Measurements from ENCODE around the gene IL10.

The IL10 gene

GRCh38 chr1:206732992-206733391 lies 39.3 kb downstream of the IL10 start:
- DNase-seq, result no peak

- no peak for DNase-seq
Measured at GRCh38 chr1:206732508-206732907, 39.8 kb downstream of the IL10 start.

- DNase-seq, result no peak
Measured at GRCh38 chr1:206729507-206729906, 42.8 kb downstream of the IL10 start.

GRCh38 chr1:206729050-206729449 lies 43.2 kb downstream of the IL10 start:
- no peak for DNase-seq

- DNase-seq, result no peak
Measured at GRCh38 chr1:206728697-206728987, 43.7 kb downstream of the IL10 start.

- no peak for DNase-seq
Measured at GRCh38 chr1:206727981-206728696, 44.2 kb downstream of the IL10 start.

GRCh38 chr1:206725109-206725963 lies 47.0 kb downstream of the IL10 start:
- no peak for DNase-seq

- DNase-seq, result no peak
Measured at GRCh38 chr1:206723805-206724472, 48.4 kb downstream of the IL10 start.

- no peak for DNase-seq
Measured at GRCh38 chr1:206723462-206723804, 48.9 kb downstream of the IL10 start.

- DNase-seq, result no peak
Measured at GRCh38 chr1:206722751-206723461, 49.4 kb downstream of the IL10 start.

GRCh38 chr1:206721454-206721853 lies 50.8 kb downstream of the IL10 start:
- DNase-seq, result no peak

GRCh38 chr1:206719169-206719839 lies 53.0 kb downstream of the IL10 start:
- DNase-seq, result no peak

GRCh38 chr1:206717674-206717989 lies 54.7 kb downstream of the IL10 start:
- DNase-seq, result no peak

Data from NCI-H1930 (cell line).